ENCODE results near the gene KDM4C. TPM values are rescaled to one million over a fixed set of nuclear protein-coding genes. Genes with fewer than 3 reads are reported as not detected.
A peak's percentile ranks its signal among the peaks of the same experiment; 100 is the strongest.
"Not testable (repeated sequence)": the region's sequence is repeated elsewhere in the genome, so short reads cannot be mapped to it uniquely, and the experiment has no call there.

KDM4C gene
- total RNA-seq, 1 donor, result 50.7 TPM

GRCh38 chr9:6788162-6789016 lies 30.6 kb downstream of the KDM4C start:
- peak overlapping the region; percentile 80 for H3K4me2 ChIP-seq (ENCODE audit: insufficient read depth, low read length)
- DNase-seq (ENCODE audit: insufficient read length, low spot score, missing footprints), result peak; percentile 87
- H3K4me3 ChIP-seq (ENCODE audit: insufficient read depth, low read length), result peak overlapping the region; percentile 50

GRCh38 chr9:6789017-6789338 lies 31.2 kb downstream of the KDM4C start:
- peak overlapping the region; percentile 80 for H3K4me2 ChIP-seq (ENCODE audit: insufficient read depth, low read length)
- peaks cover 73% of the 10 kb centered on the region for H3K79me2 ChIP-seq (ENCODE audit: insufficient read depth, low read length)

More at GRCh38 chr9:6788162-6789016, 30.6 kb downstream of the KDM4C start:
- H2AFZ ChIP-seq (ENCODE audit: low read length), result peak overlapping the region; percentile 13
- H4K20me1 ChIP-seq (ENCODE audit: insufficient read depth, low read length), result peaks cover 11% of the 10 kb centered on the region
- peaks cover 16% of the 10 kb centered on the region for H3K4me1 ChIP-seq (ENCODE audit: insufficient read depth, low read length)
- no peaks in the 10 kb centered on the region for H3K36me3 ChIP-seq (ENCODE audit: insufficient read depth, low read length)
- no peaks in the 10 kb centered on the region for H3K9me3 ChIP-seq (ENCODE audit: low read depth, low read length)
- H3K79me2 ChIP-seq (ENCODE audit: insufficient read depth, low read length), result peaks cover 77% of the 10 kb centered on the region
- no peaks in the 10 kb centered on the region for H3K27me3 ChIP-seq (ENCODE audit: insufficient read depth, low read length)
- peak overlapping the region; percentile 29 for H3K27ac ChIP-seq (ENCODE audit: low read depth, low read length)
- TF ChIP-seq CTCF (IDR thresholded peaks at IDR 0.05; ENCODE audit: extremely low read depth, low read depth, low read length), result no peak

GRCh38 chr9:6790866-6791265 lies 33.1 kb downstream of the KDM4C start:
- no peaks in the 10 kb centered on the region for H3K27me3 ChIP-seq (ENCODE audit: insufficient read depth, low read length)
- peaks cover 16% of the 10 kb centered on the region for H3K4me1 ChIP-seq (ENCODE audit: insufficient read depth, low read length)
- no peak overlapping the region for H3K4me2 ChIP-seq (ENCODE audit: insufficient read depth, low read length)
- no peak overlapping the region for H3K27ac ChIP-seq (ENCODE audit: low read depth, low read length)
- no peaks in the 10 kb centered on the region for H3K36me3 ChIP-seq (ENCODE audit: insufficient read depth, low read length)
- H4K20me1 ChIP-seq (ENCODE audit: insufficient read depth, low read length), result peaks cover 8% of the 10 kb centered on the region
- DNase-seq (ENCODE audit: insufficient read length, low spot score, missing footprints), result no peak
- no peak for TF ChIP-seq CTCF (IDR thresholded peaks at IDR 0.05; ENCODE audit: extremely low read depth, low read depth, low read length)
- no peak overlapping the region for H2AFZ ChIP-seq (ENCODE audit: low read length)
- H3K9me3 ChIP-seq (ENCODE audit: low read depth, low read length), result no peaks in the 10 kb centered on the region
- H3K79me2 ChIP-seq (ENCODE audit: insufficient read depth, low read length), result peaks cover 56% of the 10 kb centered on the region
- no peak overlapping the region for H3K4me3 ChIP-seq (ENCODE audit: insufficient read depth, low read length)

More at GRCh38 chr9:6789017-6789338, 31.2 kb downstream of the KDM4C start:
- H2AFZ ChIP-seq (ENCODE audit: low read length); H3K36me3 ChIP-seq (ENCODE audit: insufficient read depth, low read length); H4K20me1 ChIP-seq (ENCODE audit: insufficient read depth, low read length); H3K27me3 ChIP-seq (ENCODE audit: insufficient read depth, low read length); H3K4me3 ChIP-seq (ENCODE audit: insufficient read depth, low read length); H3K9me3 ChIP-seq (ENCODE audit: low read depth, low read length); DNase-seq (ENCODE audit: insufficient read length, low spot score, missing footprints): not testable (repeated sequence)
- peaks cover 16% of the 10 kb centered on the region for H3K4me1 ChIP-seq (ENCODE audit: insufficient read depth, low read length)
- peak overlapping the region; percentile 29 for H3K27ac ChIP-seq (ENCODE audit: low read depth, low read length)

- peaks cover 41% of the 10 kb centered on the region for H3K79me2 ChIP-seq (ENCODE audit: insufficient read depth, low read length)
Observed at GRCh38 chr9:6793203-6793602, 35.4 kb downstream of the KDM4C start.

More at GRCh38 chr9:6793203-6793602, 35.4 kb downstream of the KDM4C start:
- H3K4me2 ChIP-seq (ENCODE audit: insufficient read depth, low read length), result no peak overlapping the region
- no peak for TF ChIP-seq CTCF (IDR thresholded peaks at IDR 0.05; ENCODE audit: extremely low read depth, low read depth, low read length)
- H4K20me1 ChIP-seq (ENCODE audit: insufficient read depth, low read length), result peaks cover 8% of the 10 kb centered on the region
- no peaks in the 10 kb centered on the region for H3K36me3 ChIP-seq (ENCODE audit: insufficient read depth, low read length)
- H3K4me1 ChIP-seq (ENCODE audit: insufficient read depth, low read length), result peaks cover 7% of the 10 kb centered on the region
- H2AFZ ChIP-seq (ENCODE audit: low read length), result no peak overlapping the region
- DNase-seq (ENCODE audit: insufficient read length, low spot score, missing footprints), result no peak
- no peak overlapping the region for H3K27ac ChIP-seq (ENCODE audit: low read depth, low read length)
- no peaks in the 10 kb centered on the region for H3K27me3 ChIP-seq (ENCODE audit: insufficient read depth, low read length)
- H3K4me3 ChIP-seq (ENCODE audit: insufficient read depth, low read length), result no peak overlapping the region
- H3K9me3 ChIP-seq (ENCODE audit: low read depth, low read length), result no peaks in the 10 kb centered on the region

Measured in osteoblast (primary cell).